Heart left ventricle (tissue), 13 donors: ENCODE data around the gene PGAM4.

ENCODE experiments used
- POLR2A ChIP-seq, 2 donors: fragments of 450-650 bp; IDR thresholded peaks; one replicate each; pipeline ENCODE4 v1.6.1; 2017; ENCODE audit warnings: antibody characterized with exemption in 2 of 2, mild to moderate bottlenecking in 2 of 2, moderate library complexity in 2 of 2
- TF ChIP-seq, protein P1 (sequence below), 12 donors: fragments of 200-600 bp; sonication (generic) in 4 of 12; IDR thresholded peaks; one replicate each; pipeline versions ENCODE4 v1.5.0 to v1.8.0; 2018 to 2022; ENCODE audit warnings: antibody characterized with exemption in 12 of 12, mild to moderate bottlenecking in 5 of 12
- donor health status: ischemic (EF 13 %, LVEDD 7.1; RV severe dilation, severe dysfunction).
- donor health status: DM: no; HTN: yes; CAD: no.
- donor health status: DM: no; HTN: no; CAD: no.
- donor health status: ischemic (EF 25% LVEDD 6.9; RV normal size, moderate dysfunction).
- donor health status: ischemic (EF 25% LVEDD 5.7; RV mildly dilated, moderate dysfunction).
- donor health status: ischemic (EF 35%, LVEDD 5.7; RV mildly dilated, moderate dysfunction).
- donor health status: nonischemic (EF 11% LVEDD 7.7; RV severe dilation, severe dysfunction).
- donor health status: DM: yes; HTN: yes; CAD: no.
- donor health status: PGD.
- donor health status: ischemic (EF 29% LVEDD 5.4; RV normal size, mild dysfunction).
- donor health status: nonischemic (EF 23%, LVEDD 6.1; RV moderate dilation, normal function).

DNA sequence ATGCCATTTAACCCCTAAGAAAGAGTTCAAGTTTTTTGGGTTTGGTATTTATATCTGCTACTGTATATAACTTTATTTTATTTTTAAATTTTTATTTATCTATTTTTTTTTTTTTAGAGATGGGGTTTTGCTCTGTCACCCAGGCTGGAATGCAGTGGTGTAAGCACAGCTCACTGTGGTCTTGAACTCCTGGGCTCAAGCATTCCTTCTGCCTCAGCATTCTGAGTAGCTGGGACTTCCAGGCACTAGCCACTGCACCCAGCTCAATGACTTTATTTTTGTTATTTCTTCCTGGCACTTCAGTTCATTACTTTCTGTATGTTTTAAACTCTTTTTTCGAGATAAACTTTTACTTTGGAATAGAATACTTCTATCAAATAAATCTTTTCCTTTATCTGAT, 42.4 kb upstream of the PGAM4 start:
- TF ChIP-seq, protein P1, sequence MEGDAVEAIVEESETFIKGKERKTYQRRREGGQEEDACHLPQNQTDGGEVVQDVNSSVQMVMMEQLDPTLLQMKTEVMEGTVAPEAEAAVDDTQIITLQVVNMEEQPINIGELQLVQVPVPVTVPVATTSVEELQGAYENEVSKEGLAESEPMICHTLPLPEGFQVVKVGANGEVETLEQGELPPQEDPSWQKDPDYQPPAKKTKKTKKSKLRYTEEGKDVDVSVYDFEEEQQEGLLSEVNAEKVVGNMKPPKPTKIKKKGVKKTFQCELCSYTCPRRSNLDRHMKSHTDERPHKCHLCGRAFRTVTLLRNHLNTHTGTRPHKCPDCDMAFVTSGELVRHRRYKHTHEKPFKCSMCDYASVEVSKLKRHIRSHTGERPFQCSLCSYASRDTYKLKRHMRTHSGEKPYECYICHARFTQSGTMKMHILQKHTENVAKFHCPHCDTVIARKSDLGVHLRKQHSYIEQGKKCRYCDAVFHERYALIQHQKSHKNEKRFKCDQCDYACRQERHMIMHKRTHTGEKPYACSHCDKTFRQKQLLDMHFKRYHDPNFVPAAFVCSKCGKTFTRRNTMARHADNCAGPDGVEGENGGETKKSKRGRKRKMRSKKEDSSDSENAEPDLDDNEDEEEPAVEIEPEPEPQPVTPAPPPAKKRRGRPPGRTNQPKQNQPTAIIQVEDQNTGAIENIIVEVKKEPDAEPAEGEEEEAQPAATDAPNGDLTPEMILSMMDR (IDR thresholded peaks at IDR 0.05), result no peak
- no peak for TF ChIP-seq POLR2A (IDR thresholded peaks at IDR 0.05)
